ENCODE measurements around the gene HIP1R.

HIP1R gene

GRCh38 chr12:122847516-122847836 lies 12.2 kb downstream of the HIP1R start:
- no peak for DNase-seq (ENCODE audit: low spot score)

DNA sequence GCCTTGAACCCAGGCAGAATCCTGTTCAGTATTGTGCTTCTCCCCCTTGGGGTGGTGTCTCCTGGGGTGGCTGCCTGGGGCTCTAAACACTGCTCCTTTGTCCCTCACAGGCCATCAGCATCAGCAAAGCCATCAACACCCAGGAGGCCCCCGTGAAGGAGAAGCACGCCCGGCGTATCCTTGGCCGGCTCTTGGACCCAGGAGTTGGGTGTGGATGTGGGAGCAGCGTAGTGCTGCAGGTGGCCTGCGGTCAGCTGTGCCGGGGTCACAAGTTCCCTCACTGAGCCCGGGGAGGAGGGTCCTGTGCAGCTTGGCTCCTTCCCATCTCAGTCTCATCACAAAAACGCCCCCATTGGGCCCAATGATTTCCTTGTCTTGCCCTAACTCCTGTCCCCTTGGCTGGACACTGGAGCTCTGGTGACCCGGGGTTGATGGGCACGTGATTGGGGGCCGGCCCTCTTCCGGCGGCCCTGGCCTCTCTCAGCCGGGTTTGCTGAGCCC lies 12.7 kb downstream of the HIP1R start:
- no peak for DNase-seq (ENCODE audit: low spot score)

DNA sequence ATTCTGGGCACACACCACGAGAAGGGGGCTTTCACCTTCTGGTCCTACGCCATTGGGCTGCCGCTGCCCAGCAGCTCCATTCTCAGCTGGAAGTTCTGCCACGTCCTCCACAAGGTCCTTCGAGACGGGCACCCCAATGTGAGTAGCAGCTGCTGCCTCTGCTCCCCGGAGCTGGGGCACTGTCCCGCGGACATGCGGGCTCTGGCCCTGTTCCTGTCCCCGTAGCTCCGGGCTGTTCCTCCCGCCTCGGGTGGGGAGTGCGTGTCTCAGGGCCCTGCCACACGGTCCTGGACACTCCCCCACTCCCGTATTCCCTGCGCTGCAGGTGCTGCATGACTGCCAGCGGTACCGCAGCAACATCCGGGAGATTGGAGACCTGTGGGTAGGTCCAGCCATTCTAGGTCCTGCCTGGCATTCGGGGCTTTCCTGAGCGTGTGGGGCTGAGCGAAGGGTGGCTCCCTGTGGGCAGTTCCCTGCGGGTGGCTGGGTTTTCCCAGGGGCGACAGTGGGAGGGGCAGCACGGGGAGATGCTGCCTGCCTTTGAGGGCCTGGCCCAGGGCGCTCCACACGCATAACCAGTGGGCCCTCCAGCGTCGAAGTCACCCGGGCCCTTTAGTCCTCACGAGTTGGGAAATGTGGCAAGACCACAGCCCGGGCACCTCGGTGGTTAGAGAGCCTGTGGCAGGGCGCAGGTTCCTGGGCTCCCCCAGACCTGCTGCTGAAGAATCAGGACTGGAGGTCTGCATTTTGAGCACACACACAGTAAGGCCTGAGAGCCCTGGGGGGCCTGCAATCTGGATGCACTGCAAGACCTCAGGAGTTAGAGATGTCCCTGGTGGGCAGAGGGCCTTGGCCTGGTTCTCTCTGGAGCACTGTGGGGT lies 13.5 kb downstream of the HIP1R start:
- DNase-seq (ENCODE audit: low spot score): no peak

DNA sequence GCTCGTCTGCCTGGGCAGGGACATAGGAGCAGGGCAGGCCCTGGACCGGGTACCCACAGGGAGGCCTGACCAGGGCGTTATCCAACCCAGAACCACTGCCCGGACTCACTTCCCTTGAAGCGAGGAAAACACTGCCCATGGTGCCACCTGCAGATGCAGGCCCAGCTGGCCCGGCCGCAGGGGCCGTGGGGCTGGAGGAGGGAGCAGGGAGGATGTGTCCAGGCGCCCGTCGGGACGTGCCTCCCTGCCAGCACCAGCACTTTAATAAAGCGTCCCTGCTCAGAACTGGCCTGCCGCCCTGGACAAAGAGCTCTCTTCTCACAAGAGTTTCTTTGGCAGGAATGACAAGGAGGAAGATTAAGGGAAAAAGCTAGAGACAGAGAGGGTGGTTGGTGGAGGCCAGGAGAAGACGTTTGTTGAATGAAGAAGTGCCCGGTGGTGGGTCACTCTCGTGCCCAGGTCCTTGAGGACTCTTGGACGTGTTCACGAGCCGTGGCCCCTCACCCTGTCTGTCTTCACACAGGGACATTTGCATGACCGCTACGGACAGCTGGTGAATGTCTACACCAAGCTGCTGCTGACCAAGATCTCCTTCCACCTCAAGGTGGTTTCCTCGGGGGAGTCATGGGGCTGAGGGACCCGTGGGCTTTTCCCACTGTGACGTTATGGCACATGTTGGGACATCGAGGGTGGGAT lies 14.2 kb downstream of the HIP1R start:
- DNase-seq (ENCODE audit: low spot score): no peak

DNA sequence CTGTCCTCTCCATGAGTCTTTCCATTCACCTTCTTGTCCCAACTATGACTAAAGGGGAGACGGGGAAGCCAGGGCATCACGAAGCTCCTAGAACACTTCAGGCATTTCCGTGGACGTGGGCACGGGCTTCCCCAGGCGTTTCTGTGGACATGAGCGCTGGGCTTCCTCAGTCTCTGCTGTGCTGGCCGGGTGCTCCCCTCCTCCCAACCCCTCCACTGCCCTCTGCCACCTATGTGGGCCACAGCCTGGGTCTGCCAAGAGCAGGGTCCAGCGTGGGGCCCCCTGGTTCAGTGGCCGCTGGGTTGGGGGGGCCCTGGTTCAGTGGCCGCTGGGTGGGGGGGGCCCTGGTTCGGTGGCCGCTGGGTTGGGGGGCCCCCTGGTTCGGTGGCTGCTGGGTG lies 14.8 kb downstream of the HIP1R start:
- no peak for DNase-seq (ENCODE audit: low spot score)

DNA sequence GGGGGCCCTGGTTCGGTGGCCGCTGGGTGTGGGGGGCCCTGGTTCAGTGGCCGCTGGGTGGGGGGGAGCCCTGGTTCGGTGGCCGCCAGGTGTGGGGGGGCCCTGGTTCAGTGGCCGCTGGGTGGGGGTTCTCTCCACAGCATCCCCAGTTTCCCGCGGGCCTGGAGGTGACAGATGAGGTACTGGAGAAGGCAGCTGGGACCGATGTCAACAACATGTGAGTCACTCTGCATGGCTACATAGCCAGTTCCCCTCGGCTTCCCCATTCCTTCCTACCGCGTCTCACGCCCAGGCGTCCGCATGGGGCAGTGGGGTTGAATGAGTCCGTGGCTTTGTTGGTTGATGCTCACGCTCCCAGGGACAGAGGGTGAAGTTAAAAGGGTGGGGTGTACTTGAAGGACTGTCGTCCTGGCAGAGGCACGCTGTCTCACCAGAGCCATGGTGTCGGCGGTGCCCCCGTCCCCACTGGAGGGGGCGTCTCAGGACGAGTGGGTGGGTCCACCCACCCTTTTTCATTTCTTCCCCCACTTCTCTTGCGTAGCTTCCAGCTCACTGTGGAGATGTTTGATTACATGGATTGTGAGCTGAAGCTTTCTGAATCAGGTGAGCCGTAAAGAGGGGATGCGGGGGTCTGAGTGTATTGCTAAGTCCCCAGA lies 15.6 kb downstream of the HIP1R start:
- no peak for DNase-seq (ENCODE audit: low spot score)

- peak; percentile 86 for DNase-seq (ENCODE audit: low spot score)
These were observed 16.6 kb downstream of the HIP1R start for GRCh38 chr12:122851820-122852219.

GRCh38 chr12:122852336-122853275 lies 17.3 kb downstream of the HIP1R start:
- peak; percentile 53 for DNase-seq (ENCODE audit: low spot score)

DNA sequence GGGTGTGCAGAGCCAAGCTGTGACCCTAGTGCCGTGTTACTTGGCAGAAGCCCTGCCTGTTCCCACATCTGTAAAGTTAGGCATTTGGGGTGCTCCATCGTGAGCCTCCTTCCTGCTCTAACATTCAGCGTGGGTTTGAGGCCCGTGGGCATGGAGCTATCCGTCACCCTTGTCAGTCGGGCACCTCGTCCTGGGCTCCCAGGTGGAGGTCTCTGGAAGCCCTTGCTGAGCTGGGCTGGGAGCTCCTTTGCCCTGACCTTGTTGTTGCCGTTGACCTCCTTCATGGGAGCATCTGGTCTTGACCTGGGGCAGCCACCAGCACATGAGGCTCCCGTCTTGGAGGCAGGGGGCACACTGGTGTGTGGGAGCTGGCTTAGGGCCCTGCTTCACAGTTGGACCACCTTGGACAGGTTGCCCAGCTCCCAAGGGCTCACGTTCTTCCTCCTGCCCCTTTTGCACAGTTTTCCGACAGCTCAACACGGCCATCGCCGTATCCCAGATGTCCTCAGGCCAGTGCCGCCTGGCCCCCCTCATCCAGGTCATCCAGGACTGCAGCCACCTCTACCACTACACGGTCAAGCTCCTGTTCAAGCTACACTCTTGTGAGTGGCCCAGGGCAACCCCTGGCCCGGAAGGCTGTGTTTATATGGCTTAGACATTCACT lies 18.5 kb downstream of the HIP1R start:
- no peak for DNase-seq (ENCODE audit: low spot score)

DNA sequence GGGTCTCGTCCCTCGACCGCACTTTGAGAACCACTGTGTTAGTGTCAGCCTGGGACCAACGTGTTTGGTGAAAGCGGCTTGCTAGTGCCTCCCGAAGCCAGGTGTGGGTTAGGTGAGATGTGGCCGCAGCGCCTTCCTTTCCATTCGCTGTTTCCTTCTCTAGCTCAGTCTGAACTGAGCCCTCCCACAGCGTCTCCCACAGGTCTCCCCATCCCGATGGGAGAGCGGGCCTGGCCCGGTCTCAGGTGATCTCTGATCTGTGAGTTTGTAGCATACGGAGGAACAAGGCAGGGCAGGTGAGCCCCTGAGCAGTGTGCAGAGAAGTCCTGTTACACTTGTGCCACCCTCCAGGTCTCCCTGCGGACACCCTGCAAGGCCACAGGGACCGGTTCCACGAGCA lies 19.3 kb downstream of the HIP1R start:
- DNase-seq (ENCODE audit: low spot score): no peak

DNA sequence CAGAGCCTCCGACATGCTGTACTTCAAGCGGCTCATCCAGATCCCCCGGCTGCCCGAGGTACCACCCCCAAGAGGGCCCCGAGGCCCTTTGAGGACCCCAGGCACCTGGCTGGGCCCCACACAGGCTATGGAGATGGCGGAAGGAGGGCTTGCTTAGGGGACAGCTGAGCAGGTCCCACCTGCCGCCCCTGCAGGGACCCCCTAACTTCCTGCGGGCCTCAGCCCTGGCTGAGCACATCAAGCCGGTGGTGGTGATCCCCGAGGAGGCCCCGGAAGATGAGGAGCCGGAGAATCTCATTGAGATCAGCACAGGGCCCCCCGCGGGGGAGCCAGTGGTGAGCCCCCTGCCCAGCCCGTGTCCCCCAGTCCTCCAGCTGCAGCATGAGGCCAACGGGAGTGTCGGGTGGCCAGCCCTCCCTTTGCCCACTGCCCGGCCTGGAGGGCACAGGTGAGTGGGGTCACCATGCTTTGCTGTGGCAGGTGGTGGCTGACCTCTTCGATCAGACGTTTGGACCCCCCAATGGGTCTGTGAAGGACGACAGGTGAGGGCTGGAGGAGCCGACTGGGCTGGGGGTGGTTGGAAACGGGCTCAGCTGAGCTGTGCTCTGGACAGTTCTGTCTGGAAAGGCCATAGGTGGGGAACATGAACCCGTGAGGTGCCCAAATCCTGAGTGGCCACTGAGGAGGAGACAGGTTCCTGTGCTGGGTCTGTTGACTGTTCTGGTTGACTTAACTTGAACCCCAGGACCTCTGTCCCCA lies 20.0 kb downstream of the HIP1R start:
- no peak for DNase-seq (ENCODE audit: low spot score)

GRCh38 chr12:122855928-122856831 lies 20.9 kb downstream of the HIP1R start:
- DNase-seq (ENCODE audit: low spot score): no peak

DNA sequence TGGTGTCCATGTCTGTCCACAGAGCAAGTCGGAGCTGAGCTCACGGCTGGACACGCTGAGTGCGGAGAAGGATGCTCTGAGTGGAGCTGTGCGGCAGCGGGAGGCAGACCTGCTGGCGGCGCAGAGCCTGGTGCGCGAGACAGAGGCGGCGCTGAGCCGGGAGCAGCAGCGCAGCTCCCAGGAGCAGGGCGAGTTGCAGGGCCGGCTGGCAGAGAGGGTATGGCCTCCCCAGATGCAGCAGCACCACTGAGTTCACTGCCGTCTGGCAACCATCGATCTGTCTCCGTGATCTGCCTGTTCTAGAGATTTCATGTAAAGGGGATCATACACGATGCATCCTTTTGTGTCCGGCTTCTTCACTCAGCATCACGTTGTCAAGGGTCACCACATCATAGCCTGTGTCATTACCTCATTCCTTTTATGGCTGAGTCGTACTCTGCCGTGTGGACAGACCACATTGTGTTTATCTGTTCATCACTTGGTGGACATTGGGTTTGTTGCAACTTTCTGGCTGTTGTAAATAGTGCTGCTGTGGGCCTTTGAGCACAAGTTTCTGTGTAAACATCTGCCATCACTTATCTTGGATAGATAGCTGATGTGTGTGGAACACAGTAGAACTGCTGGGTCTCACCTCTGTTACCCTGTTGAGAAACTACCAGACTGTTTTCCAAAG lies 21.9 kb downstream of the HIP1R start:
- no peak for DNase-seq (ENCODE audit: low spot score)

- DNase-seq (ENCODE audit: low spot score): no peak
These were observed 22.9 kb downstream of the HIP1R start for GRCh38 chr12:122858171-122858570.

DNA sequence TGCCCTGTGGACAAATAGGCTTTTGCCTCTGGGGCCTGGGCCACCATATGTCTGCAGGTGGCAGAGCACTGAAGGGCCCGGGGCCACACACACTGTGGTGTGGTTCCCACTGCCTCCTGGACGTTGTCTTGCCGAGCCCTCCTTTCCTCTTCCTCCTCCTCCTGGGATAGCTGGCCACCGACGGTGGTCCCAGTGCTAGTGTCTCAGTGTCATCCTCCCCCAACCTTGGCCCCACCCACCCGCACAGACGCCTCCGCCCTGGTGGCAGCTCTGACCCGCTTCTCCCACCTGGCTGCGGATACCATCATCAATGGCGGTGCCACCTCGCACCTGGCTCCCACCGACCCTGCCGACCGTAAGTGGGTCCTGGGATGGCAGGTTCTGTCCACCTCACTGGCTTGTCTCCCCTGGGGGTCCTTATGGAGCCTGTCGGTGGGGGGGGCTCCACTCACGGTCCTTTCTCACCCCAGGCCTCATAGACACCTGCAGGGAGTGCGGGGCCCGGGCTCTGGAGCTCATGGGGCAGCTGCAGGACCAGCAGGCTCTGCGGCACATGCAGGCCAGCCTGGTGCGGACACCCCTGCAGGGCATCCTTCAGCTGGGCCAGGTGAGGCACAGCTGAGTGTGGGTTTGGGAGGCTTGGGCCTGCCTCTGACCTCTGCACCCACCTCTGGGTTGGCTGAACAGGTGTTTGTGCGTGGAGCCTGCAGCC lies 23.5 kb downstream of the HIP1R start:
- no peak for DNase-seq (ENCODE audit: low spot score)

- DNase-seq (ENCODE audit: low spot score): no peak
These were observed 24.2 kb downstream of the HIP1R start for GRCh38 chr12:122859303-122860039.

- DNase-seq (ENCODE audit: low spot score): peak; percentile 92
These were observed 25.0 kb downstream of the HIP1R start for GRCh38 chr12:122860040-122860853.

All from GM03348 (cell line).